Suppressor macrophage (primary cell): ENCODE results near the gene ANO2.

Experiments
- DNase-seq, 4 experiments: peaks; one replicate each; pipeline ENCODE4 v3.0.0-alpha.2; 2020 to 2022

ANO2 gene

DNA sequence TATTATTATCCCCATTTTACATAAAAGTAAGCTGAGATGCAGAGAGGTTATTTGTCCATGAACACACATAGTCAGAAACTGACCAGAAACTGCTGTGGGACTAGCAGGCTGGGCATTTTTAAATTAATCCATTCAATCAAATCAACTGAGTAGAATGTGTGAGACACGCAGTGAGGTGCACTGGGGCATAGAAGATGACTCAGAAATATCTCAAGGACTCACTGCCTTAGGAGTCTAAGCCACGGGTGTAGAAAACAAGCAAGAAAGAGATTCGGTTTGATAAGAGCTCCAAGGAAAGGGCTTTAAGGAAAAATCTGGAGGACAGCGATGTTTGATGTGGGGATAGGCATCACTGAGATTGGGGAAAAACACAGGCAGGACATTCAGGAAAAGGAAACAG, 127.8 kb downstream of the ANO2 start:
- DNase-seq = no peak

DNA sequence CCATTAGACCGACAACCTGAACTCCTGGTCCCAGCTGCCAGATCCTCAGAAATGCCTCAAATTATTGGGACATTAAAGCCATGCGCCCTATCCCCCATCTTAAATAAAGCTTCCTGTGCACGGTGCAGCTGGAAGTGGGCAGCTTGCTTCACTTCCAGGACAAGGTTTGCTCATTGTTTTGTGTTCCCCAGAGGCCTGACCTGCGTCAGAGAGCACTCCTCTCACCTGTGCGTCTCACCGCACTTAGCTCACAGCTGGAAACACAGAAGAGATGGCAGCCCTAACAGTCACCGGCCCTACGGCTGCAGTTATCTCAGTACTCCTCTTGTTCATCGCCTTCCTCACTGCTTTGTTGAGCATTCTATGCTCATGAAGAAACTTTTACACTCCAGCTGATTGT, 135.5 kb downstream of the ANO2 start:
- DNase-seq = no peak

DNA sequence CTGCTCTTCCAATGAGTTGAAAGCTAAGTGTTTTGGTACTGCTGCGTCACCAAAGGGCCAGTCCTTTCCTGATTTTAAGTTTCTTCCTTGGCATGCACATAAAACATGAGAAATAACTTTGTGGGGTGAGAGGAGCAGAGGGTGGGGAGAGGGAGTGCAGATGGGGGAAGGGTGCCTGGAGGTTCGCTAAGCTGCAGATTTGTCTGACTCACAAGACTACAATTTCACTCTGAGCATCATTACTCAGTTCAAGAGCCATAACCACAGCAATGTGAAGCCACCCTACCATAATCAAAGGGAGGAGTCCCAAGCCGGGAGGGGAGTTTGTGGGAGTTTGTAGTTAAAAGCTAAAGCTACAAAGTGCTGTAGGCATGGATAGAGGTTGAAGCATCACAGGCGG, 136.1 kb downstream of the ANO2 start:
- no peak for DNase-seq

DNA sequence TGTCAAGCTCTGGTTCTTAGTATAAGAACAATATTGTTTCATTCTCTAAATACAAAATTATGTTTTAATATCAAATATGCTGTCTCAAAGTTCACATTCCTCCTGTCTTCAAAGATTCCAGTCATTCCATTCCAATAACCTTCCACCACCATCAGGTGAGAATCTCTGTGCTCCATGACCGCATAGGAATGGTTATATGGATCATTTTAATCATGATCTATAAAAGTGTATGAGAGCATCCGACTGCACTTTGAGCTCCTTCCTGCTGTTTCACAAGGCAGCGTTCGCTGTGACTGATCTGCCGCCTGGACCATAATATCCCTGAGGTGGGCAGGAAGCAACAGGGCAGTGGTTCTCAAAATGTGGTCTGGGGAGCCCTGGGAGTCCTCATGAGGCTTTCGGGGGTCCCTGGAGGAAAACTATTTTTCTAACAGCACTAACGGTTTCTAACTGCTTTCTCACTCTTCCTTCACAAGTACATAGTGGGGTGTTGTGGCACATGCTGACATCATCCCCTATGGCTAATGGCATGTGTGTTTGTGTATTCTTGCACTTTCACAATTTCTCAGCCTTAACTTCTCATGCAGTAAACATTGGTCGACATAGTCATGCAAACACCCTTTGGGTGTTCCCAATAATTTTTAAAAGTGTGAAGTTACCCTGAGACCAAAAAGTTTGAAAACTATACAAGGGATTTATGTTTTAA, 137.4 kb downstream of the ANO2 start:
- DNase-seq = no peak

DNA sequence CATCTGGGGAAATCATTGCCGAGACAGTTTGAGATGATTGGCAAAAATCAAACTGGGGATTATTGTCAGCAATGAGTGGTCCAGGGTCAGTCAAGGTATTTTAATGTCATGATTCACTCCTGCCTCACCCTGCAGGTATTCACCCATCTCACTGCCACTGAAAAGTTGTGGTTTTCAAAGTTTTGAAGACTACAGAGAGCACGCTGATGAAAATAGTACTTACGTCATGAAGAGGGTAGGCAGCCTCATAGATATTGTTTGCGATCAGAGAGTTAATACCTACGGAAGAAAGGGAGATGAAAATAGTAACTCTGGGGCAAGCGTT, 138.0 kb downstream of the ANO2 start:
- DNase-seq = no peak

DNA sequence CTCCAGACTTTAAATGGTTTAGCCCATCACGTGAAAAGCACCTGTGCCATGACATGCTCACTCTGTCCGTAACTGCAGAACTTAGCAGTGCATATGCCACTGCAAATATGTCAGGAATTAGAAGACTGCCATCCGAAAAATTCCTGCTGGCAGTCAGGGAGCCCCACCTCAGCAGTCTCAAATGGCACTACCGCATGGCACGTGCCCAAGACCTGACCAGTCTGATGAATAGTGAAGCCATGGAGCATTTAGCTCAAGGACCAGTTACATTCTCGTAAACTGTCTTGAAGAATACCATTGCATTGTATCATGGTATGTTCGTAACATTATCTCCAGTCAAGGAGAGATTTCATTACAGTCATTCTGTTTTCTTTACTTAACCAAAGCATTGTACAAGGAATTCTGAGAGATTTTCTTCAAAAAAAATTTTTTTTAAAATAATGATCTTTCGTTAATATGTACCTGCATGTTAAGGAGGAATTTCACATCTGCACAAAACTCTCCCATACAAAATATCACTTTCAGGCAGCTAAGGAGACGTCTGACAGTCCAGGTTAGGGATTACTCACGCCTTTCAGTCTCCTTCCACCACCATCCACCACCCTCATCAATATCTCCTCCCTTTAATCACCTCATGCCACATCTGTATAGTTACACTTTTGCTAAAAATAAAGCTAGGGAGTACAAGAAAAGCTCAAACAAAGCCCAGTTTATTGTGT, 138.5 kb downstream of the ANO2 start:
- no peak for DNase-seq

DNA sequence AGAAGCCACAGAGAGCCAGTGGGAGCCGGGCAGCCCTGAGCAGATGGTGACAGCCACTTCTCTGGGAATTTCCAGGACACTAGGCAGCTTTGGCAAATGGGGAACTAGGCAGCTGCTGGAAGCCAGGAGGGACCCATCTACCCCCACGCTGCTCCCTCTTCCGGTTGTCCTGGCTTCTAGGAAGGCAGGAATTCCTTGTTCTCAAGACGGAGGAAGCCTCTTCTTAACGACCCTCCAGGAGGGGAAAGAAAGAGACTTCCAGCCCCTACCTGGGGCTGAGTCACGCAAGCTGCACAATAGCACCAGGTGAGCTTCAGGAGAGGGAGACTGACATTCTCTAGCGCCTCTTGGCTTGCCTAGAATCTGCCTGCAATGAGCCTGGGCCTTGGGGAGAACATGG, 141.5 kb downstream of the ANO2 start:
- DNase-seq = no peak

DNA sequence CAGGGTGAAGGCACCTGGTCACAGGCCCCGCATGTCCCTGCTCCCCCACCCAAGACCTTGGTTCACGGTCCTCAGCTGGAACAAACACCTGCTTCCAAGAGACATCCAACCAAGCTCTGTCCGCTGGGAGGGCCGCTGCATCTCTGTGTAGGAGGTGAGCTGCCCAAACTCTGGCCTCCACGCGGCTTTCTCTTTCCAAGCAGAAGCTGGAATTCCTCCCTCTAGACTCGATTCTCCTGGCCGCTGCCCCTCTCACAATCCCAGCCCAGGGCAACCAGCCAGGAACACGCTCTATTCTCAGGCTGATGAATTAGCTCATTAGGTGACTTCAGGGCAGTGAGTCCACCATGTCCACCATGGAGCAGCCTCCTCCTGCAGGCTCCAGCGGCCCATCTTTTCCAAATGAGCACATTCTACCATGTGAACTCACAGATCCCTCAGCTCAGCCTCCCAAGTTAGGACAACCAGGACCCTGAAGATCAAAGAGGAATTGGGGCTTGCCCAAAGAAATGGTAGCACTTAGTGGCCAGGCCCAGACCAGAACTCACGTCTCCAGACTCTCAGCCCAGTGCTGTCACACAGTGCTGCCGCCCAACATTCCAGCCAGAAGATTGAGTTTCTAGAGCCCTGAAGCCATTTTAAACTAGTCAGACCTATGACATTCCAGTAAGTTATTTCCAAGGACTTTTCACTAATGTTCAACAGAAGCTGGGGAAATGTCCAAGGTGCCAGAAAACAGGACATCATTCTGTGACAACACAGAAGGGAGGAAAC, 146.6 kb downstream of the ANO2 start:
- no peak for DNase-seq

DNA sequence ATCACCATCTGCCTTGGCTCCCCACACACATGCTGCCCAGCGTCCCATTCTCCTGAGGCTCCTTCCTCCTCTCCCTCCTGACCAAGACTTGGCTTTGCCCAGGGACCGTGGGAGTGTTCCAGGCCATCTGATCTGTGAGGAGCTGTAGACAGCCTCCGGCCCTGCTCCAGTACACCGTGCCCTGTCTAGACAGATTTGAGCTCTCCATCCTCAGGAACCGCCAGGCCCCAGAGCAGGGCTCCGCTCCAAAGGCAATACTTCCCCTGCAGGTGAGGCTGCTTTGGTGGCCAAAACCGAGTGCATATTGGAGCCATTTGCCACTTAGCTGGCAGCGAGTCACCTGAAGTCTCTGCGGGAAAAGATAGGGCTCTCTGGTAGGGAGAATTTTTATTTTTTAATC, 147.4 kb downstream of the ANO2 start:
- no peak for DNase-seq

DNA sequence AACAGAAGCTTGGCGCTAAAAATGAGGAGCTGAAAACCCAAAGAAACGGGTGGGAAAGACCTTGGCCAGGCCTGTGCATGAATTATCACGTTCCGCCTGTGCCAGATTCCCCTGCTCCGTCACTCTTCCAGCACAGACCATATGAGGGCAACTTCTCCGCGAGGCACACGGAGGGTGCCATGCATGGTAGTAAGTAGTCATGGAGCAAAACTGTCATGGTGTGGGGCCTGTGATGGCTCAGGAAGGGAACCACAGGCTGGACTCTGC, 148.2 kb downstream of the ANO2 start:
- no peak for DNase-seq

DNA sequence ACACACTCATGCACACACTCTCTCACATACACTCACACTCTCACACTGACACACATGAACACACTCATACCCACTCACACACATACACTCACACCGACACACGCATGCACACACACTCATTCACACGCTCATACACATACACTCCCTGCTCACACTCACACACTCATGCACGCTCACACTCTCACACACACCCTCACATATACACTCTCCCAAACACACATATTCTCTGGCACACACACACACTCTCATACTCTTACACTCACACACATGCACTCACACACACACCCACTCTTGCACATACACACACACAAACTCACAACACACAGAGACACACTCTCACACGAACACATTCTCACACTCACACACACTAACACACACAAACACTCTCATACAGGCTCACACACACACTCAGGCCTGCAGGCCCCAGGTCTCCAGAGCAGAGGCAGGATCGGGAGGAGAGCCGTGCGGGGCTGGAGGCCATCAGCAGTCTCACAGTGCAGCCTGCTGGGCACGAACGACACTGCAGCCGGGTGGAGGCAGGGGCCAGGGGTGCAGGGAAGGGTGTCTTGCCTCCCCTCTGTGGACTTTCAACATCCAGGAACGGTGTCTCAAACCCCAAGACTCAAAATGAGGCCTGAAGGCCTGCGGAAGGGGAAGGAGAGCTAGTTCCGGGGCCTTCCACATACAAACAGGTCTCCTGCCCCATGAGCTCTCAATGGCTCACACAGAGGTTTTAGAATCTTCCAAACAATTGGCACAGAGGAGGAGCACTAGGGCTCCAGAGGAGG, 148.7 kb downstream of the ANO2 start:
- peak in 2 of 4 experiments; percentile 10 to 31 for DNase-seq

DNA sequence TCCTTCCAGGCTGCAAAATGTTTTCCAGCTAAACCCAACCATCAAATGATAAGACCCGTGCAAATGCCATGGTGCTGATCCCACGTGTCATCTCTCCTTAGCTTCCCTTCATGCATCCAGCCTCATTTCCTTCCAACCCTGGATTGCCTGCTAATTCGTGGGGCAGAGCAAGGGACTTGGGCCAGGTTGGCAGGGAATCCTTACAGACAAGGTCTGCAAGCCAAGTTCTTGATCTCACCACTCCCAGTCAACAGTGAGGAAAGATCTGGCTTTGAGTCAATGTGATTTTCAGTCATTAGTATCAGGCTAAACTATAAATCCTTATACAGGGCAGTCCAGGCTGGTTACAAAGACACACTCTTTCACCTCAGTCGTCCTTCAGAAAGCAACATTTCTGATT, 150.9 kb downstream of the ANO2 start:
- DNase-seq = no peak

DNA sequence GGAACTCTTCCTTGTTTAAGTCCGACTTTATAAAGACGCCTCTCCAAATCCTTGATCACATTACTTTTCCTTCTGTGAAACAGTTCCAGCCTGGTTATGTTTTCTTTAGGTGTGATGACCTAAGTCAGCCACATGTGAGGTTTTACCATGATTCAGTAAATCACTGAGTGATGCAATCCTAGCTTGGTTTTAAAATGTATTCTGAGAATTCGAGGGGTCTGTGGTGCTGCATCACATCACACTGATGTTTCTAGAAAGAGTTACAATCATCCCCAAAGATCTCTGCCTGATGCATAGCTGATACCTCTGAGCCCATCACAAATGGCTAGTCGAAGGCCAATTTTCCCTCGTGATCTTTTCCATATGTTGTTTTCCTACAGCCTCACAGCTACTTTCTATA, 152.7 kb downstream of the ANO2 start:
- DNase-seq = no peak

DNA sequence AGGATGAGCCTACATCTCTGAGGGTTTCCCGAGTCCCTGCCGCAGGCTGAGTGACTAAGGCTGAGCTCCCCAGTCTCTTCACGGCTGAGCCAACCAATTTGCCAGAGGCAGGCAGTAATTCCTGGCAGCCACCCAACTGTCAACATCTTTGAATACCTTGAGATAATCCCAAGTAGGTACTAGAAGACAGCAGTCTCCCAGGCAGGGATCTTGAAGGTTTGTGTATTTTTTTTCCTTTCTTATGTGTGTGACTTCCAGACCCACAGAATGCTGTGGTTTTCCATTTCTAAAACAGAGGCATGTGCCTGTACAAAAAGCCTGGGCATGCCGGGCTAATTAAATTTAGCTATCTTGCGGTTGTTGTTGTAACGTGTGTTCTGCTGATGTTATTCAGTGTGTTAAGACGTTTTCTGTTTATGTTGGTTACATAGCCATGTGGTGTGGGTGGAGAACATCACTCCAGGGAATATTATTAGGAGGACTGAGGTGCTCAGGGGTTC, 155.5 kb downstream of the ANO2 start:
- no peak for DNase-seq

DNA sequence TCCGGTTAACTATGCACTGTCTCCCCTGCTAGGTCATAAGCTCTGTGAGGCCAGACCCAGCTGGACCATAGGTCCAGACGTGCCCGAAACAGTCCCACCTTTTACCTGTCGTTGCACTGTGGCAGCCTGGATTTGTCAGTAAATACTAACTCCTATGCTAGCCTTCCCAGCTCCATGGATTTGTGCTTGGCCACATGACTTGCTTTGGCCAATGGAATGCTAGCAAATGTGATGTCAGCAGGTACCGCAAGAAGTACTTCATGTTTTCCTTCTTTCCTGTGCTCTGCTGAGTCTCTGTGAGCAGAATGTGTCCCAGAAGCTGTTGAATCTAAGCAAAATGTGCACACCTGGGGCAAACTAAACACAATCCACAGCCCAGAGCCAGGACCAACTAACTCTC, 157.2 kb downstream of the ANO2 start:
- no peak for DNase-seq

DNA sequence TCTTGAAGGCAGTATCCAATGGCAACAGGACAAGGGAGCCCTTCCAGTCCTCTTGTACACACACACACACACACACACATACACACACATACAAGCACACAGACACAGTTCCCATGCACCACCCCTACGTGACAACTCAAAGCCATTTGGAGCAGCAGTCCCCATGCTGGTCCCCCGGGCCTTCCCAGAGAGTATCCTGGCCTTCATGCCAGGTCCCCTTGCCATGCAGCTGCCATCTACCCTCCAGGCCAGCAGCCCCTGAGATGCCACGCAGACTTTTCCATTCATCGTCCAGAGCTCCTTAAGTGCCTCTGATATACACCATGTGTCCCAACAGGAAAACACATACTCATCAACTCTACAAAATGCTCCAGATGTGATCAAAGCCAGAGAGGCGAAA, 159.5 kb downstream of the ANO2 start:
- DNase-seq = no peak

DNA sequence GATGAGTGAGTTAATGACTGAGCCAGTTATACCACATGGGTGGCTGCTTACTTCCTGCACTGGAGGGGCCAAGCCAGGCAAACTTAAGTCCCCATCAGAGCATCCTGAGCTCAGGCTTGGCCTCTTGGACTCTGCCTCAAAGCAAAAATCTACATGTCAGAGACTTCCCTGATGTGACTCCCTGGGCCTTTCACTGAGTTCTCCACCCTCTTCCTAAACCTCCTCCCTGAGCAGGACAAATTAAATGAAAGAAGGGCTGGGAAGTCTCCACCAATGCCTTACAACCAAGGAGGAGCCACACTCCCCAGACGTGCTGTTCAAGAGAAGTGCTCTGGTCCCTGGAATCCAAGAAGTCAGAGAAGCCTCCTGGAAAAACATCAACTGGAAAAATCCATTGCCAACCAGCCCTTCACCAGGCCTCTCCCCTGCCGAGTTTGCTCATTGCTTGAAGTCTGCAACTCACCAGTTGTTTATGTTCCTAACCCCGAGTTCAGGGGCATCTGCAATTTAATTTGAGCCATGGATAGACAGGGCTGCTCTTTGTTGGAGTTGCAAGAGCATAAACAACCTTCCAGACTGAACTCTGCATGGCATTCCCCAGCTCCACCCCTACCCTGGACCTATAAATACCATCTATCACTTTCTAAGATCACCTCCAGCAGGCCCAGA, 160.5 kb downstream of the ANO2 start:
- no peak for DNase-seq

DNA sequence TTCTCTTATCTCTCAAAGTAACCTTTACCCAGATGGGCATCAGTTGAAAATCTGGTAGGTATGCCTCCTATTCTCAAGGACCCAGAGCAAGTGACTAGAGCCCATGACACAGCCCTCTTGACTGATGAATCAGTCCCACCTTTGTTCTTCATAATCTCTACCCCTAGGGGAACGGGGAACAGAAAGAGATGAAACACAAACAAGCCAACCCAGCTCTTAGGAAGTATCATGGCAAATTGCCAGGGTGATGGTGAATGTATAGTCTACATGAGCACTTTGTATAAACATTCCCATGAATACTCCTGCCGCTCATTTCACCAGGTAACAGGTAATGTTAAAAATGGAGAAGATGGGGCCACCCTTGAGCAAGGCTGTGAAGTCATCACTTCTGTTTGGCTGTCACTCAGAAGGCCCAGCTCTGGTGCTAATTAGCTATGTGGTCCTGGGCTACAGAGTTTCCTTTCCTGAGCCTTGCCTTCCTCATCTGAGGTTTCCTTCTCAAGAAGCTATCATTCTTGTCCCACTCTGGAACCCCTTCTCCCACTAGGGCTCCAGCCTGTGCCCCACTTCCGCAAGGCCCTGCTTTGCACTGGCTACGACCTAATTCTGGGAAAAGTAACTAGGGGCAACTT, 161.7 kb downstream of the ANO2 start:
- no peak for DNase-seq

DNA sequence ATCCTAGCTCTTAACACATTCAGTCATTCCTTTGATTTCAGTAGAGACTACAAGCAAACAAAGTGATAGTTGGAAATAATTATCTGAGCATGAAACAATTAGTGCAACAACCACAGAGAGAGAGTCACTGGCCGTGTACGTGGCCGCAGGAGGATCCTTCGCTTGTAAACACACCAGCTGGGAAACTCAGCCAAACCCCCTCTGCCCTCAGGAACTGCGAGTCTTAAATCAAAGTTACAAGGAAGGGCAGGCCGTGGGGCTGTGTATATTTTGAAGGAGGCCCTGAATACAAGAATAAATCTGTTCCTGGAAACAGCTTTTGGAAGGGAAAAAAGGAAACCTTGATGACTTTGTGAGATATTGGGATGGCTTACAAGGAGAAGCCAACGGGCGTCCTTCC, 164.5 kb downstream of the ANO2 start:
- DNase-seq = no peak

DNA sequence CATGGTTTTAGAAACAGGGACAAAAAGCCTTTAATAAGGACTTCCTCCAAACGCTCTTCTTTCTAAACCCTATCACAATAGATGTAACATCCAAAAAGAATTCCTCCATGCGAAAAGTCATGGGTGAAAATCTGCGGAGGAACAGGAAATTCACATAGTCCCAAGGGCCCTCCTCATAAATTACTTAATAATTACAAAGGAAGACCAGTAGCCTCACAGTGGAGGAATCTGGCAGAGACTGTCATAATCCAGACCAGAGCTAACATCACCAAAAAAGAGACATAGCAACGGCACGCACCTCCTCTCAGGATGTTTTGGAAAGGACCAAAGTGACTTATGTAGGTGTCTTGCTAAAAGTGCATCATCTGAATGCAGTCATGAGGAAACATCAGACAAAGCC, 165.7 kb downstream of the ANO2 start:
- no peak for DNase-seq

DNA sequence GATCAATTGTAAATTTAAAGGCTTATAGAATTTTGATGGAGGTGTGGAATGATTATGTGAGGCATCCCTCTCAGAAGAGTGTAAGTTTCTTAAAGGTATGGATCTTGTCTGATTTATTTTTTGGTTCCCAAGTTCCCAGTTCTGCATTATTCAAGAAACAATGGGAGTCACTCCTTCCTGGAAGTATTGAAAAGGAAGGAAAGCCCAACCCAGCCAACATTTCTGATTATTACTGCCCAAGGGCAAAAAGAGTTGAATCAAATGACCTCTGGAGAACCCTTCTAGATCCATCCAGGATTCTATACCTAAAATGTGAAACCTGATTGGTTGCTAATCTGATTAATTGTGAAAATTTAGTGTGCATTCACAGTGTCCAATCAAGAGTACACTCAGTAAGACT, 166.2 kb downstream of the ANO2 start:
- no peak for DNase-seq

DNA sequence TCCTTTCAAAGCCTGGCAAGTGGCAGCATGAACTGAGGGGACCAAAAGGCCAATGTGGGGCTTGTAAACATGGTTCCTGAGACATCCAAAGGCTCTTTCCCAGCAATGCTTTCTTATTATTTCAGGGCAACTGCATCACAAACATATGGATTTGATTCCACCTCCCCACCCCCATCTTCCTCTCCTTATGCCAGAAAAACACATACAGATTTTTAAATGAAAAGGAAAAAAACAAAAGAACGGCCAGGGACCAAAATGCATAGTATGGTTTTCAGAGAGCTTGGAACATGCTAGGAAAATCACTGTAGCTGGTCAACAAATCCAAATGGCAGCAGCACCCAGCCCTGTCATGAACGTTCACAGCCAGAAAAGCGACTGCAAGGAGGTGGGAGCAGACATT, 167.6 kb downstream of the ANO2 start:
- no peak for DNase-seq
